Fibroblast of villous mesenchyme (primary cell): ENCODE results near the gene NANOS3. TPM values are rescaled to one million over a fixed set of nuclear protein-coding genes. Genes with fewer than 3 reads are reported as not detected.

Experiments
- DNase-seq: peaks from one replicate; pipeline ENCODE4 v3.0.0-alpha.2; 2010; ENCODE audit warnings: low read depth
- H3K4me3 ChIP-seq: 2 replicates; pipeline ENCODE4 v1.5.1; 2011; ENCODE audit warnings: low read depth, mild to moderate bottlenecking, low read length
- total RNA-seq: library from RNA; depleted of rRNA; stranded (reverse); fragments of >200 nt; gene quantifications from 2 replicates; pipeline ENCODE4 v1.2.3, GENCODE V29; 2012
- TF ChIP-seq, protein P1 (sequence below): IDR thresholded peaks from 2 replicates; pipeline ENCODE4 v1.5.1; 2012; ENCODE audit warnings: low read depth, mild to moderate bottlenecking, low read length; ENCODE audit not compliant: insufficient read depth

NANOS3 gene
- total RNA-seq, 1 donor, result not detected

DNA sequence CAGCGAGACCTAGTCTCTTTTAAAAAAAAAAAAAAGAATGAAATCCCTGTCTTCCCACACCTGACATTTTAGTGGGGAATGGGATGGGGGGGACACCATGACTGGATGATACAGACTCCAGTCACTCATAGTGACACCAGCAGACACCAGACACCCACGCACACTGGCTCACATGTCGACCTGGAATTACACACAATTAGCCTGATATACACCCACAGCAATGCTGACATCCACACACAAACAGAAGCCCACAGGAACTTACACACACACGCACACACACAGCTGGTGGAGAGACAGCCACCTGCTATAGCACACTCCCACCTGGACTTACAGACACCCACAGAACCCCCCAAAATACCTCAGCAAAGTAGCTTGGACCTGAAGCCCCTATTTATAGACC, 8.3 kb upstream of the NANOS3 start:
- DNase-seq, result no peak
- no peak overlapping the region for H3K4me3 ChIP-seq
- TF ChIP-seq, protein P1, sequence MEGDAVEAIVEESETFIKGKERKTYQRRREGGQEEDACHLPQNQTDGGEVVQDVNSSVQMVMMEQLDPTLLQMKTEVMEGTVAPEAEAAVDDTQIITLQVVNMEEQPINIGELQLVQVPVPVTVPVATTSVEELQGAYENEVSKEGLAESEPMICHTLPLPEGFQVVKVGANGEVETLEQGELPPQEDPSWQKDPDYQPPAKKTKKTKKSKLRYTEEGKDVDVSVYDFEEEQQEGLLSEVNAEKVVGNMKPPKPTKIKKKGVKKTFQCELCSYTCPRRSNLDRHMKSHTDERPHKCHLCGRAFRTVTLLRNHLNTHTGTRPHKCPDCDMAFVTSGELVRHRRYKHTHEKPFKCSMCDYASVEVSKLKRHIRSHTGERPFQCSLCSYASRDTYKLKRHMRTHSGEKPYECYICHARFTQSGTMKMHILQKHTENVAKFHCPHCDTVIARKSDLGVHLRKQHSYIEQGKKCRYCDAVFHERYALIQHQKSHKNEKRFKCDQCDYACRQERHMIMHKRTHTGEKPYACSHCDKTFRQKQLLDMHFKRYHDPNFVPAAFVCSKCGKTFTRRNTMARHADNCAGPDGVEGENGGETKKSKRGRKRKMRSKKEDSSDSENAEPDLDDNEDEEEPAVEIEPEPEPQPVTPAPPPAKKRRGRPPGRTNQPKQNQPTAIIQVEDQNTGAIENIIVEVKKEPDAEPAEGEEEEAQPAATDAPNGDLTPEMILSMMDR, result no peak

DNA sequence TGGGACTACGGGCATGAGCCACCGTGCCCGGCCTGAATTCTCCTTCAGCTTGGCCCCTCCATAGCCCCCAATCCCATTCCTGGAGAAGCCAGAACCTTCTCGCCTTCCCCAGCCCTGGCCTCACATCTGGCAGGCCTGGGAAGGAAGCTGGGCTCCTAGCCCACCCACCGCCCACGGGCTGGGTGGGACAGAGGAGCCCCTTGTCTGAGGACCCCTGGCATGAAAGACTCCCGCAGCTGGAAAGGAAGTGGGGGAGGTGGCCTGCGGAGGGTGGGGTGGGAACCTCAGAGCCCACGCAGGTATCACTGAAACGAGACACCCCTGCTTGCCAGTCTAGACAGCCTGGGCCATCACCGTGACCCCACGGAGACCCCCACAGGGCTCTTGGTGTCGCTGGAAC, 7.7 kb upstream of the NANOS3 start:
- no peak overlapping the region for H3K4me3 ChIP-seq
- DNase-seq, result no peak
- TF ChIP-seq, protein P1, result no peak

DNA sequence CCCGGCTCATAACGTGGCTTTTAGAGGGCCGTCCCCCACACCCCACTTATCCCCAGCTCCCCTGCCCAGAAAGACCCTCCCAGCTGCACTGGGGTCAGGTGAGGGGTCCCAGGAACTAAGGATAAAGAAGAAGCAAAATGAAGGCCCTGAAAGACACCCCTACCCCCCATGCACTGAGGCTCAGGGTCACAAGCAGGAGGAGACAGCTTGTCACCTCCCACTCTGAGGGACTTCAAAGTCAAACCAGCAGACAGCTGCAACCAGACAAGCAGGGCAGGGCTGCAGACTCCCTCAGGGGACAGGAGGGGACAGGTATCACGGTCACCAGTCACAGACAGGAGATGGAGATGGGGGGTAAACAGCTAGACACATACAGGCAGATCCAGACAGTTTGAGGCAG, 6.1 kb upstream of the NANOS3 start:
- TF ChIP-seq, protein P1, result no peak
- DNase-seq, result no peak
- no peak overlapping the region for H3K4me3 ChIP-seq

- TF ChIP-seq, protein P1, result no peak
- no peak for DNase-seq
- peak overlapping the region; percentile 56 for H3K4me3 ChIP-seq
Measured at GRCh38 chr19:13872339-13872694, 4.6 kb upstream of the NANOS3 start.

DNA sequence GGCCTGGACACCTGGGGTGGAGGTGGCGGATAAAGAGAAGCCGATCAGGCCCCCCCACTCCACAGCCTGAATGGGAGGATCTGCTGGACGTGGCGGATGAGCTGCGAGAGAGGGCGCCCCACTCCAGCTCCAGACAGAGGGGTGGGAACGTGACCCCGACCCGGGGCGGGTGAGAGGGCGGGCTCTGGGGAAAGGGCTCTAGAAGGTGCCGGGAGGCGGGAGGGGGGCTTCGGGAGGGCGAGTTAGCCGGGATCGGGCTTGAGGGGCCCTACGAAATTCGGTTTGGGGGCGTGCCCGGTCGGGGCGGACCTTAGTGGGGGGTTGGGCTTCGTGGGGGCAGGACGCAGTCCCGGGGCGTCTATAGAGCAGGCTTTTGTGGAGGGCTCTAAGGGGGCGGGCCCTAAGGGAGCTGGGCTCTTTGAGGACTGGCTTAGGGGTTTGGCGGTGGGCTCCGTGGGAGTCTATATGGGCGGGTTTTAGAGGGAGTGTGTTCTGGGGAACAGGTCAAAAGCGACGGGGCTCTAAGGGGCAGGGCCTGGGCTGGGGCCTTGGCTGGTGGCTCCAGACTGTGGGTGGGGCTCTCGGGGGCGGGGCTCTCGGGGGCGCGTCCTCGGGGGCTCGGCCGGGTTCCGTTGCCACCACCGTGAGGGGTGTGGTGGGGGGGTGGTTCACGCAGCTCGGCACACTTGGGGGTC, 4.1 kb upstream of the NANOS3 start:
- TF ChIP-seq, protein P1, result peak; percentile 22
- H3K4me3 ChIP-seq, result peak overlapping the region; percentile 56
- DNase-seq, result peak; percentile 22

- no peak for DNase-seq
- TF ChIP-seq, protein P1, result no peak
Measured at GRCh38 chr19:13873834-13874515, 3.0 kb upstream of the NANOS3 start.

GRCh38 chr19:13875824-13876223, 1.1 kb upstream of the NANOS3 start:
- H3K4me3 ChIP-seq, result no peak overlapping the region
- TF ChIP-seq, protein P1, result no peak
- DNase-seq, result no peak

More at GRCh38 chr19:13873834-13874515, 3.0 kb upstream of the NANOS3 start:
- no peak overlapping the region for H3K4me3 ChIP-seq
